Sigmoid colon (tissue), 3 donors: ENCODE measurements around the gene NCOR2.

ENCODE experiments used
- CTCF ChIP-seq, 4 experiments: fragments of 450-650 bp in 3 of 4; fragments of 200-600 bp in 1 of 4; IDR thresholded peaks; one replicate each; pipeline ENCODE4 v1.5.1; 2016 to 2019; ENCODE audit warnings: antibody characterized with exemption in 4 of 4, mild to moderate bottlenecking in 3 of 4, moderate library complexity in 2 of 4
- POLR2A ChIP-seq, 2 donors: fragments of 450-650 bp; IDR thresholded peaks; one replicate each; pipeline ENCODE4 v1.6.1; 2016; ENCODE audit warnings: antibody characterized with exemption in 2 of 2, mild to moderate bottlenecking in 2 of 2, moderate library complexity in 2 of 2

- TF ChIP-seq CTCF (IDR thresholded peaks at IDR 0.05): no peak
- no peak for TF ChIP-seq POLR2A (IDR thresholded peaks at IDR 0.05)
Measured at GRCh38 chr12:124544983-124545382, 22.4 kb downstream of the NCOR2 start.
